ENCODE measurements around the gene MOXD1.
A peak's percentile ranks its signal among the peaks of the same experiment; 100 is the strongest.
"Not testable (repeated sequence)": the region's sequence is repeated elsewhere in the genome, so short reads cannot be mapped to it uniquely, and the experiment has no call there.

MOXD1 gene

GRCh38 chr6:132351986-132352385, 49.3 kb downstream of the MOXD1 start:
- DNase-seq = not testable (repeated sequence)

- no peak for DNase-seq
These were observed 53.0 kb downstream of the MOXD1 start for GRCh38 chr6:132348231-132348630.

- DNase-seq = no peak
These were observed 56.5 kb downstream of the MOXD1 start for GRCh38 chr6:132344811-132345210.

- no peak for DNase-seq
These were observed 59.6 kb downstream of the MOXD1 start for GRCh38 chr6:132341646-132342045.

GRCh38 chr6:132334521-132334885, 66.8 kb downstream of the MOXD1 start:
- DNase-seq = no peak

GRCh38 chr6:132333639-132334520, 67.4 kb downstream of the MOXD1 start:
- DNase-seq = no peak

GRCh38 chr6:132330759-132331158, 70.5 kb downstream of the MOXD1 start:
- no peak for DNase-seq

GRCh38 chr6:132322398-132322797, 78.9 kb downstream of the MOXD1 start:
- no peak for DNase-seq

- no peak for DNase-seq
These were observed 81.3 kb downstream of the MOXD1 start for GRCh38 chr6:132320007-132320406.

- no peak for DNase-seq
These were observed 84.3 kb downstream of the MOXD1 start for GRCh38 chr6:132316970-132317369.

- DNase-seq = no peak
These were observed 86.8 kb downstream of the MOXD1 start for GRCh38 chr6:132314432-132314831.

- DNase-seq = no peak
These were observed 90.4 kb downstream of the MOXD1 start for GRCh38 chr6:132310921-132311320.

- not testable (repeated sequence) for DNase-seq
These were observed 91.1 kb downstream of the MOXD1 start for GRCh38 chr6:132310151-132310550.

- DNase-seq = no peak
These were observed 96.4 kb downstream of the MOXD1 start for GRCh38 chr6:132304891-132305305.

GRCh38 chr6:132300323-132300949, 100.8 kb downstream of the MOXD1 start:
- peak; percentile 36 for DNase-seq

GRCh38 chr6:132298344-132298949, 102.8 kb downstream of the MOXD1 start:
- DNase-seq = peak; percentile 32

- no peak for DNase-seq
These were observed 111.5 kb downstream of the MOXD1 start for GRCh38 chr6:132289756-132290155.

GRCh38 chr6:132287101-132287500, 114.2 kb downstream of the MOXD1 start:
- DNase-seq = no peak

GRCh38 chr6:132286298-132287019, 114.8 kb downstream of the MOXD1 start:
- DNase-seq = no peak

- DNase-seq = no peak
These were observed 116.1 kb downstream of the MOXD1 start for GRCh38 chr6:132285004-132285780.

GRCh38 chr6:132282696-132283095, 118.6 kb downstream of the MOXD1 start:
- no peak for DNase-seq

- no peak for DNase-seq
These were observed 120.8 kb downstream of the MOXD1 start for GRCh38 chr6:132280436-132280835.

Measured in inflammatory macrophage treated with lipopolysaccharide for 4 hours (primary cell).